Mesangial cell (primary cell): ENCODE measurements around the gene ZNF296. TPM values are rescaled to one million over a fixed set of nuclear protein-coding genes. Genes with fewer than 3 reads are reported as not detected.

Experiments used
- total RNA-seq: library from RNA; depleted of rRNA; stranded (reverse); fragments of >200 nt; gene quantifications from 2 replicates; pipeline ENCODE4 v1.2.3, GENCODE V29; 2015

Gene ZNF296
- total RNA-seq: 1.5 and 1.9 TPM in 2 replicates

DNA sequence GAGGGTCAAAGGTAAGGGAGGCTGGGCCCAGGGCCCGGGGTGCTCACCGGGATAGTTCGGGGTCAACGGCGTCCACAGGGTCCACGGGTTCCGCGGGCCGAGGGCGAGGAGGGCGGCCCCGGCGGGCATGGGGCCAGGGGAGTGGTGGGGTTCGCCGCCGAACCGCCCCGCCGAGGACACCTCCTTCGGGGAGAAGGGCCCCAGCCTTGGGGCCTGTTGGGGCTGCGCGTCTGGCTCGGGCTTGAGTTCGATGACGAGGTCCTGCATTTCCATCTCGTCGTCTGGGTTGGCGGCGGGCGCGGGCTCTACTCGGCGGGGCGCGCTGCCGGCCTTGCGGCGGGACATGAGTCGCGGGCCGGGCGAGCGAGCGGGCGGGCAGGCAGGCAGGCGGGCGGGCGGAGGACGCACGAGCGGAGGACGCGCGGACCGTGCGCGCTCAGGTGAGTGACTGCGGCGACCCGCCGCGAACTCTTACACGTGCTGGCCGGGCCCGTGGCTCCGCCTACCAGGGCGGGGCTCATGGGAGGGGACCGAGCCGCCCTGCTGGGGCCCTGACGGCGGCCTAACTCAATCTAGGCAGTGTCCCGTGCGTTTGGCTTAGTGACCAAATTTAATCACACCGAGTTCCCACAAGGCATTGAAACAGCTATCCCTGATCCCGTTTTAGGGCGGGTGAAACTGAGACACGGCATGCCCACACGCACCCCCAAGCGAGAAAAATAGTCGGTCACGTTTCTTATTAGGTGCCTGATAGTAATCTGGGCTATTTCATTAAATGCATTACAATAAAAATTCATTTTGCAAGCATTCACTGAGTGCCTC lies at the start of gene ZNF296:
Gene ZNF296, minus strand, starts transcription at position 450 of the 822 bp plus-strand sequence. Its CDS starts 105 bp downstream, at position 345.

GRCh38 chr19:45092747-45093678 lies 16.7 kb upstream of the ZNF296 start, which contains the start of gene PPP1R37:
Gene PPP1R37 (plus strand): TSS chr19:45093179. CDS start chr19:45093326, 147 bp downstream.

DNA sequence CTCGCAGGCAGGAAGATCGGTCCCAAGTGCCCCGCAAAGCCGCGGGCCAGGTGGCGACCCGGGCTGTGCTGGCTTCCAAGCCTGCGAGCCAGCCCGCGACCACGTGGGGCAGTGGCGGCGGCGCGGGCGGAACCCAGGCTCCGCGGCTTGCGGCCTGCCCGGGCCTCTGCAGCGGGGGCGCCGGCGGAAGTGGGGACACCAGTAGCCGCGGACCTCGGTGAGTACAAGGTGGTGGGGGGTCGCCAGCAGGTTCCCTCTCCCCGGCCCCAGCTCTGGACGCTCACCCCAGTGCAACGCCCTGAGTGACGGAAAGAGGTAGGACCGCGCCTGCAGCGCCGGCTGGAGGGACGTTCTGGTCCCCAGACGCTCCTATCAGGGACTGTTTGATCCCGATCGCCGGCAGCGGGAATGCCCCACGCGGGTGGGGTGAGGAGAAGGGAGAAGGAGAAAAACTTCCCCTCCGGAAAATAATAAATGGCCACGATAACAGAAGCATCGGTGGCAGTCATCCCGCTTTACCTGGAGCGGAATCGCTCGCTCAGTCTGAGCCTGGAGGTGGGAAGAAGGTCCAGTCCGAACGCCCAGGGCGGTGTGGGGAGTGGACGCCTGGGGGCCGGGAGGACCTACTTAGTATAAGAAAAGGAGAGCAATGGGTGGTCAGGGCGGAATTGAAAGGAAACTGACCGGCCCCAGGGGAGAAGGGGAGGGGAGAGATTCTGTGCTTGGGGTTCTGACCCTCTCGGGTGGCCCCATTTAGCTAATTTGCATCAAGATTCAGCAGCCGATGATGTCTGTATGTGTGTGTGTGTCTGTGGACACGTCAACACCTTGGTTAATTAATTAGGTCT lies 3.0 kb upstream of the ZNF296 start, which contains the start of gene GEMIN7:
Gene GEMIN7, plus strand, starts transcription at position 198 of the 848 bp plus-strand sequence. CDS start 10,855 bp downstream, outside the sequence.

GRCh38 chr19:45038931-45039893 lies 37.1 kb downstream of the ZNF296 start, which contains the start of gene CLASRP:
Gene CLASRP (plus strand): TSS chr19:45039045. CDS start chr19:45040213, 1,168 bp downstream.

Other genes starting within 250 kb of the ZNF296 start
- gene NECTIN2, start 230.2 kb downstream of the ZNF296 start, total RNA-seq: 287 and 362 TPM in 2 replicates
- gene TOMM40, start 185.2 kb downstream of the ZNF296 start, total RNA-seq: 52.9 and 155 TPM in 2 replicates
- 12.2 and 158 TPM in 2 replicates for gene APOE, start 170.7 kb downstream of the ZNF296 start, total RNA-seq
- gene APOC1, start 161.9 kb downstream of the ZNF296 start, total RNA-seq: 6.2 and 10.8 TPM in 2 replicates
- not detected in 2 replicates for gene APOC4, start 134.2 kb downstream of the ZNF296 start, total RNA-seq
- gene APOC2, start 130.4 kb downstream of the ZNF296 start, total RNA-seq: not detected in 2 replicates
- 127 and 130 TPM in 2 replicates for gene CLPTM1, start 121.1 kb downstream of the ZNF296 start, total RNA-seq
- 20.0 and 35.9 TPM in 2 replicates for gene RELB, start 75.0 kb downstream of the ZNF296 start, total RNA-seq
- gene CLASRP, start 37.4 kb downstream of the ZNF296 start, total RNA-seq: 16.6 and 28.5 TPM in 2 replicates
- 38.0 and 53.8 TPM in 2 replicates for gene GEMIN7, start 2.8 kb upstream of the ZNF296 start, total RNA-seq
- 46.3 and 64.8 TPM in 2 replicates for gene PPP1R37, start 16.7 kb upstream of the ZNF296 start, total RNA-seq
- gene NKPD1, start 84.5 kb upstream of the ZNF296 start, total RNA-seq: under 0.01 and 0.25 TPM in 2 replicates
- gene TRAPPC6A, start 101.8 kb upstream of the ZNF296 start, total RNA-seq: 7.8 and 52.2 TPM in 2 replicates
- 6.5 and 8.5 TPM in 2 replicates for gene BLOC1S3, start 102.3 kb upstream of the ZNF296 start, total RNA-seq
- 0.13 TPM in 1 of 2 replicates, not detected in the other for gene EXOC3L2, start 168.9 kb upstream of the ZNF296 start, total RNA-seq
- 10.8 and 41.7 TPM in 2 replicates for gene MARK4, start 174.8 kb upstream of the ZNF296 start, total RNA-seq
- gene CKM, start 246.4 kb upstream of the ZNF296 start, total RNA-seq: not detected in 2 replicates